K562 (cell line): Measurements from ENCODE around the gene SLC2A6. TPM values are rescaled to one million over a fixed set of nuclear protein-coding genes. Genes with fewer than 3 reads are reported as not detected.
A peak's percentile ranks its signal among the peaks of the same experiment; 100 is the strongest.

ENCODE experiments used
- polyA plus RNA-seq, 8 experiments: library from polyadenylated mRNA; depleted of rRNA in 4 of 8; stranded (reverse) in 5 of 8; unstranded in 3 of 8; fragments of >200 nt; fragmentation: Nextera tagmentation in 2 of 8; fragmentation: Illumina TruSeq in 1 of 8; extraction: Ambion mirVana in 2 of 8; extraction: Trizol in 1 of 8; gene quantifications; 2 replicates each; pipeline versions ENCODE4 v1.2.1 to v1.2.3, GENCODE V29; 2011 to 2014; ENCODE audit warnings: inconsistent platforms in 1 of 8, missing spikeins in 1 of 8
- total RNA-seq, 7 experiments: library from RNA; depleted of rRNA in 6 of 7; stranded (reverse); fragments of >200 nt in 6 of 7; fragmentation: Illumina TruSeq in 2 of 7; extraction: Trizol in 2 of 7; gene quantifications; 2 replicates each; pipeline versions ENCODE4 v1.2.1 to v1.2.3, GENCODE V29; 2011 to 2021; ENCODE audit warnings: low replicate concordance in 1 of 7
- TF ChIP-seq, protein P1 (sequence below), 2 experiments: fragments of 450-650 bp; formaldehyde crosslinking in 1 of 2; IDR thresholded peaks; 2 replicates each; pipeline versions ENCODE4 v1.4.0 to v1.6.1; 2014 to 2020; ENCODE audit warnings: mild to moderate bottlenecking in 2 of 2, borderline replicate concordance in 1 of 2, low read depth in 1 of 2

The SLC2A6 gene
- total and polyA plus RNA-seq, 9 of the 15 experiments (the other 6 are each of a cell fraction or from before 2014, with no cell fraction given) = 0.04 to 0.38 (median 0.09) TPM; not detected in 3

GRCh38 chr9:133437753-133438531 lies 41.0 kb downstream of the SLC2A6 start (continued):
- TF ChIP-seq, protein P1, sequence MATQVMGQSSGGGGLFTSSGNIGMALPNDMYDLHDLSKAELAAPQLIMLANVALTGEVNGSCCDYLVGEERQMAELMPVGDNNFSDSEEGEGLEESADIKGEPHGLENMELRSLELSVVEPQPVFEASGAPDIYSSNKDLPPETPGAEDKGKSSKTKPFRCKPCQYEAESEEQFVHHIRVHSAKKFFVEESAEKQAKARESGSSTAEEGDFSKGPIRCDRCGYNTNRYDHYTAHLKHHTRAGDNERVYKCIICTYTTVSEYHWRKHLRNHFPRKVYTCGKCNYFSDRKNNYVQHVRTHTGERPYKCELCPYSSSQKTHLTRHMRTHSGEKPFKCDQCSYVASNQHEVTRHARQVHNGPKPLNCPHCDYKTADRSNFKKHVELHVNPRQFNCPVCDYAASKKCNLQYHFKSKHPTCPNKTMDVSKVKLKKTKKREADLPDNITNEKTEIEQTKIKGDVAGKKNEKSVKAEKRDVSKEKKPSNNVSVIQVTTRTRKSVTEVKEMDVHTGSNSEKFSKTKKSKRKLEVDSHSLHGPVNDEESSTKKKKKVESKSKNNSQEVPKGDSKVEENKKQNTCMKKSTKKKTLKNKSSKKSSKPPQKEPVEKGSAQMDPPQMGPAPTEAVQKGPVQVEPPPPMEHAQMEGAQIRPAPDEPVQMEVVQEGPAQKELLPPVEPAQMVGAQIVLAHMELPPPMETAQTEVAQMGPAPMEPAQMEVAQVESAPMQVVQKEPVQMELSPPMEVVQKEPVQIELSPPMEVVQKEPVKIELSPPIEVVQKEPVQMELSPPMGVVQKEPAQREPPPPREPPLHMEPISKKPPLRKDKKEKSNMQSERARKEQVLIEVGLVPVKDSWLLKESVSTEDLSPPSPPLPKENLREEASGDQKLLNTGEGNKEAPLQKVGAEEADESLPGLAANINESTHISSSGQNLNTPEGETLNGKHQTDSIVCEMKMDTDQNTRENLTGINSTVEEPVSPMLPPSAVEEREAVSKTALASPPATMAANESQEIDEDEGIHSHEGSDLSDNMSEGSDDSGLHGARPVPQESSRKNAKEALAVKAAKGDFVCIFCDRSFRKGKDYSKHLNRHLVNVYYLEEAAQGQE (IDR thresholded peaks at IDR 0.05; ENCODE audit: borderline replicate concordance) = 0 out of 2 replicates have a peak, but pooled peaks have one; percentile 8
- TF ChIP-seq, protein P1 (CRISPR knock-in tag; IDR thresholded peaks at IDR 0.05; ENCODE audit: low read depth) = no peak
- TF ChIP-seq, all 486 proteins: peak for 5
